Psoas muscle (tissue), 8 donors: ENCODE data around the gene TRIM37. TPM values are rescaled to one million over a fixed set of nuclear protein-coding genes. Genes with fewer than 3 reads are reported as not detected.

Experiments
- ATAC-seq, 4 donors: fragments of 200-7000 bp; cut with Tn5 transposase; one replicate each; pipeline ENCODE4 v1.9.1; 2020; ENCODE audit warnings: moderate library complexity in 3 of 4, mild to moderate bottlenecking in 2 of 4
- DNase-seq, 2 donors: peaks; one replicate each; pipeline ENCODE4 v3.0.0-alpha.2; 2020
- H3K27ac ChIP-seq: fragments of 200-600 bp; one replicate; pipeline ENCODE4 v1.8.0; 2022
- H3K27me3 ChIP-seq, 3 donors: fragments of 200-600 bp in 1 of 3; one replicate each; pipeline versions ENCODE4 v1.6.1 to v1.8.0; 2013 to 2022; ENCODE audit warnings: low read length in 2 of 3, mild to moderate bottlenecking in 2 of 3, moderate library complexity in 1 of 3; ENCODE audit not compliant: insufficient read depth in 3 of 3
- H3K36me3 ChIP-seq, 2 donors: fragments of 200-600 bp in 1 of 2; one replicate each; pipeline versions ENCODE4 v1.6.1 to v1.8.0; 2013 to 2022; ENCODE audit warnings: low read depth in 1 of 2, mild to moderate bottlenecking in 1 of 2, moderate library complexity in 1 of 2; ENCODE audit not compliant: insufficient read depth in 1 of 2
- H3K4me1 ChIP-seq: fragments of 200-600 bp; one replicate; pipeline ENCODE4 v1.8.0; 2022
- H3K4me3 ChIP-seq: fragments of 200-600 bp; one replicate; pipeline ENCODE4 v1.8.0; 2022; ENCODE audit warnings: mild to moderate bottlenecking
- H3K9me3 ChIP-seq: fragments of 200-600 bp; one replicate; pipeline ENCODE4 v1.8.0; 2022
- whole genome bisulfite sequencing, 3 donors: extraction: QIAGEN DNeasy Blood & Tissue Kit; methylation state at CpG; one replicate each; pipeline versions ENCODE4 v1.1.6 to v1.1.7; 2013; 5-methylcytosine and 5-hydroxymethylcytosine counted together
- intact Hi-C, 2 donors: fragments of 100-400 bp; cut with DNase I; formaldehyde crosslinking; loops; one replicate each; pipeline versions ENCODE4 v1.11.0 to v1.14.2; 2022
- polyA plus RNA-seq, 3 donors: library from polyadenylated mRNA; stranded (reverse); fragments of 200-250 nt; gene quantifications; one replicate each; pipeline ENCODE4 v1.2.3, GENCODE V29; 2013
- total RNA-seq, 4 donors: library from RNA; stranded (reverse); fragmentation: NEBNext Ultra II Directional in 2 of 4; extraction: Animal tissue kit (Norgen Biotek cat#: 25700) in 2 of 4; gene quantifications; one replicate each; pipeline versions ENCODE4 v1.2.1 to v1.2.4, GENCODE V29; 2021 to 2023
- TF ChIP-seq, protein P1 (sequence below): fragments of 200-600 bp; IDR thresholded peaks from one replicate; pipeline ENCODE4 v1.8.0; 2022; ENCODE audit warnings: antibody characterized with exemption
- donor health status: healthy with polysubstance abuse.
- donor health status: DM: no; HTN: no; CAD: no; lungs with moderate emphysema.
- donor health status: Bipolar disorder and iron deficiency.
- donor health status: healthy.
- donor health status: DM: yes; HTN: yes; CAD: no.
- donor health status: DM: no; HTN: no; CAD: no.
- donor health status: DM: no; HTN: no; CAD: no.
- donor health status: DM: yes; HTN: yes; CAD: no.

TRIM37 gene
- total and polyA plus RNA-seq, 7 donors: 6.8 to 17.6 (median 14.2) TPM

DNA sequence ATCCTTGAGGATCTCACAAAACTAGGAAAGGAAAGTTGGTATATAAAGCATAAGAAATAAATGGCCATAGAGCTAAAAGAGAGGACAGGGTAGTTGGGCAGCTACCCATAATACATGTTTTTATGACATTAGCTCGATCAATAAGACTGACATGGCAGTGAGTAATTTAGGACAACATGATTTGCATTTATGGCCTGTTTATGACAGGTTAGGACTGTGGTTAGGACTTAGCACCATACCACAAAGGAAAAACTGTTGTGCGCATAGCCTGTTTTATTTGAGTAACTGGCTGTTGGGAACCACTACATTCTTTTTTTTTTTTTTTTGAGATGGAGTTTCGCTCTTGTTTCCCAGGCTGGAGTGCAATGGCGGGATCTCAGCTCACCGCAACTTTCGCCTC lies 18.0 kb upstream of the TRIM37 start:
- ATAC-seq: no peak
- H3K27ac ChIP-seq: no peak overlapping the region
- intact Hi-C loops: no loop called here
- TF ChIP-seq, protein P1, sequence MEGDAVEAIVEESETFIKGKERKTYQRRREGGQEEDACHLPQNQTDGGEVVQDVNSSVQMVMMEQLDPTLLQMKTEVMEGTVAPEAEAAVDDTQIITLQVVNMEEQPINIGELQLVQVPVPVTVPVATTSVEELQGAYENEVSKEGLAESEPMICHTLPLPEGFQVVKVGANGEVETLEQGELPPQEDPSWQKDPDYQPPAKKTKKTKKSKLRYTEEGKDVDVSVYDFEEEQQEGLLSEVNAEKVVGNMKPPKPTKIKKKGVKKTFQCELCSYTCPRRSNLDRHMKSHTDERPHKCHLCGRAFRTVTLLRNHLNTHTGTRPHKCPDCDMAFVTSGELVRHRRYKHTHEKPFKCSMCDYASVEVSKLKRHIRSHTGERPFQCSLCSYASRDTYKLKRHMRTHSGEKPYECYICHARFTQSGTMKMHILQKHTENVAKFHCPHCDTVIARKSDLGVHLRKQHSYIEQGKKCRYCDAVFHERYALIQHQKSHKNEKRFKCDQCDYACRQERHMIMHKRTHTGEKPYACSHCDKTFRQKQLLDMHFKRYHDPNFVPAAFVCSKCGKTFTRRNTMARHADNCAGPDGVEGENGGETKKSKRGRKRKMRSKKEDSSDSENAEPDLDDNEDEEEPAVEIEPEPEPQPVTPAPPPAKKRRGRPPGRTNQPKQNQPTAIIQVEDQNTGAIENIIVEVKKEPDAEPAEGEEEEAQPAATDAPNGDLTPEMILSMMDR: no peak
- WGBS, 3 donors: 95 to 99% (median 98%) methylated on average over 5 to 6 of the region's 6 CpGs
- H3K9me3 ChIP-seq: no peaks in the 10 kb centered on the region
- H3K4me3 ChIP-seq: no peak overlapping the region
- no peaks in the 10 kb centered on the region for H3K27me3 ChIP-seq
- no peaks in the 10 kb centered on the region for H3K4me1 ChIP-seq
- no peak for DNase-seq
- peaks cover 0 to 17% of the 10 kb centered on the region in 2 donors for H3K36me3 ChIP-seq

DNA sequence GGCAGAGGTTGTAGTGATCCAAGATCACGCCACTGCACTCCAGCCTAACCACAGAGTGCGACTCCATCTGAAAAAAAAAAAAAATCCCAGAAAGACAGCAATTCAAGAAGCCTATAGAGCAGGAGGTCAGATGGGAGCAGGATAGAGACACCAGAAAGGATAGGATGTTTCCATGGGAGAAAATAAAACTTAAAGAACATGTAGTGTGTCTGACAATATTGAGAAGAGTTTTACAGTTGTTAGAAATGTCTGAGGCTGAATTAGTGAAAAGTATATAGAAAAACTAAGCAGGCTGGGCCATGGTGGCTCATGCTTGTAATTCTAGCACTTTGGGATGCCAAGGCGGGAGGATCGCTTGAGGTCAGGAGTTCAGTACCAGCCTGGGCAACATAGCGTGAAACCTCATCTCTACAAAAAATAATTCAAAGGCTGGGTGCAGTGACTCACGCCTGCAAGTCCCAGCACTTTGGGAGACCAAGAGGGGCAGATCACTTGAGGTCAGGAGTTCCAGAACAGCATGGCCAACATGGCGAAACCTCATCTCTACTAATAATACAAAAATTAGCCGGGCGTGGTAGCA lies 15.3 kb upstream of the TRIM37 start:
- TF ChIP-seq, protein P1: no peak
- DNase-seq (no peak), ATAC-seq (no peak)
- H3K36me3 ChIP-seq: peaks cover 0 to 17% of the 10 kb centered on the region in 2 donors
- H3K27me3 ChIP-seq: no peaks in the 10 kb centered on the region
- no peaks in the 10 kb centered on the region for H3K9me3 ChIP-seq
- H3K4me3 ChIP-seq: no peak overlapping the region
- intact Hi-C loops: no loop called here
- H3K4me1 ChIP-seq: no peaks in the 10 kb centered on the region
- no peak overlapping the region for H3K27ac ChIP-seq
- 96 to 99% (median 98%) methylated on average over 9 of the region's 9 CpGs for WGBS, 3 donors

DNA sequence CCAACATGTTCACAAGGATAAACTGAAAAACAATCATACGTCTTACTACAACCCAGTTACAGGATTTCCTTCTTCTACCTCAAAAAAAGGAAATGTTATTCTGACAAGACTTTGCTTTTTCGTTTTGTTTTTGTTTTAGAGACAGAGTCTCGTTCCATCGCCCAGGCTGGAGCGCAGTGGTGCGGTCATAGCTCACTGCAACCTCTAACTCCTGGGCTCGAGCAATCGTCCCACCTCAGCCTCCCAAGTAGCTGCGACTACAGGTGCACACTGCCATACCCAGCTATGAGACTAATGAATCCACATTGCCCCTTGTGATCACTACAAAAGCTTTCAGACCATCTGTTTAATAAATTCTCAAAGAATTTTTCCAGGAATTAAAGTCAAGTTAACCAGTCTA lies 8.8 kb upstream of the TRIM37 start:
- intact Hi-C loops: no loop called here
- DNase-seq: no peak
- Histone ChIP-seq H3K36me3 (peaks cover 0 to 26% of the 10 kb centered on the region in 2 donors), H3K4me3 (no peak overlapping the region), H3K27me3 (no peaks in the 10 kb centered on the region), H3K27ac (no peak overlapping the region), H3K4me1 (no peaks in the 10 kb centered on the region), H3K9me3 (no peaks in the 10 kb centered on the region)
- TF ChIP-seq, protein P1: no peak
- WGBS, 3 donors: 93 to 94% (median 93%) methylated on average over 9 of the region's 9 CpGs
- no peak for ATAC-seq

DNA sequence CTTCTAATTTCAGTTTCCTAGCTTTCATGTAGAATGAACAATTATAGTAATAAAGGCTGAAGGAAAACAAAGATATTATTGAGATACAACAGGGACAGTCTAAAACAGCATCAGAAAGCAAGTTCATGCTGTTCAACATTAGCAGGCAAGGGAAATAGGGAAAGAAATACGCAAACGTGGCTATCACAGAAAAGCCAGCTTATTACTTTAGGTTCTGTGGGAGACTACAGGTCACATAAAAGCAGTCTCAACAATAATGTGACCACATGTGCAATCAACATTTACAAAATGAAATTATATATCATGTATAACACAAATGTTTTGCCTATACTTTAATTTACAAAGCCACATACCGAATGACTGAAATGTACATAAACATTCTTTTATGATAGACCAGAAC lies 4.9 kb upstream of the TRIM37 start:
- Histone ChIP-seq H3K4me1 (no peaks in the 10 kb centered on the region), H3K9me3 (no peaks in the 10 kb centered on the region), H3K4me3 (no peak overlapping the region), H3K27ac (no peak overlapping the region), H3K27me3 (no peaks in the 10 kb centered on the region), H3K36me3 (peaks cover 0 to 21% of the 10 kb centered on the region in 2 donors)
- intact Hi-C loops: no loop called here
- no peak for DNase-seq
- TF ChIP-seq, protein P1: no peak
- WGBS, 3 donors: 80 to 89% (median 83%) methylated on average over 3 of the region's 3 CpGs
- no peak for ATAC-seq

DNA sequence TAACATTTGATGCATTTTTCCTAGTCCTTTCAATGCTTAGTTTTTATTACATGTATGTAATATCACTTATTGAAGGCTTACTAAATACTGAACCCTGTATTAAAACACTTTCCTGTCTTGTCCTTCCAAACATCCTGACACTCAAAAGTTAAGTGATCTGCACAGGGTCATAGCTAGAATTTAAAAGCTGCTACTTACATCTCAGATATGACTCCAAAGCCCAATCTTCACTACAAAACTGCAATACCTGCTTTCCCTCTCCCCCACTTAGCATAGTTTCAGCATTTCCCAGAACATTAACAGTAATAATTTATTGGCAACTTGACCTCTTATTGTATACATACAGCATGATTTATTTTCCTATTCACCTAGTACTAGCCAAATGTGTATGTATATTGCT lies 4.3 kb upstream of the TRIM37 start:
- Histone ChIP-seq H3K4me1 (peaks cover under 1% of the 10 kb centered on the region), H3K27me3 (no peaks in the 10 kb centered on the region), H3K27ac (no peak overlapping the region), H3K36me3 (peaks cover 0 to 21% of the 10 kb centered on the region in 2 donors), H3K9me3 (no peaks in the 10 kb centered on the region), H3K4me3 (no peak overlapping the region)
- ATAC-seq: no peak
- TF ChIP-seq, protein P1: no peak
- intact Hi-C loops: no loop called here
- no peak for DNase-seq
